Inflammatory macrophage treated with lipopolysaccharide for 1 hour (primary cell): ENCODE measurements around the gene LRRC74B.
"Not testable (repeated sequence)": the region's sequence is repeated elsewhere in the genome, so short reads cannot be mapped to it uniquely, and the experiment has no call there.

Source experiments
- DNase-seq, 2 donors: peaks; one replicate each; pipeline ENCODE4 v3.0.0-alpha.2; 2020 to 2022

The LRRC74B gene

DNA sequence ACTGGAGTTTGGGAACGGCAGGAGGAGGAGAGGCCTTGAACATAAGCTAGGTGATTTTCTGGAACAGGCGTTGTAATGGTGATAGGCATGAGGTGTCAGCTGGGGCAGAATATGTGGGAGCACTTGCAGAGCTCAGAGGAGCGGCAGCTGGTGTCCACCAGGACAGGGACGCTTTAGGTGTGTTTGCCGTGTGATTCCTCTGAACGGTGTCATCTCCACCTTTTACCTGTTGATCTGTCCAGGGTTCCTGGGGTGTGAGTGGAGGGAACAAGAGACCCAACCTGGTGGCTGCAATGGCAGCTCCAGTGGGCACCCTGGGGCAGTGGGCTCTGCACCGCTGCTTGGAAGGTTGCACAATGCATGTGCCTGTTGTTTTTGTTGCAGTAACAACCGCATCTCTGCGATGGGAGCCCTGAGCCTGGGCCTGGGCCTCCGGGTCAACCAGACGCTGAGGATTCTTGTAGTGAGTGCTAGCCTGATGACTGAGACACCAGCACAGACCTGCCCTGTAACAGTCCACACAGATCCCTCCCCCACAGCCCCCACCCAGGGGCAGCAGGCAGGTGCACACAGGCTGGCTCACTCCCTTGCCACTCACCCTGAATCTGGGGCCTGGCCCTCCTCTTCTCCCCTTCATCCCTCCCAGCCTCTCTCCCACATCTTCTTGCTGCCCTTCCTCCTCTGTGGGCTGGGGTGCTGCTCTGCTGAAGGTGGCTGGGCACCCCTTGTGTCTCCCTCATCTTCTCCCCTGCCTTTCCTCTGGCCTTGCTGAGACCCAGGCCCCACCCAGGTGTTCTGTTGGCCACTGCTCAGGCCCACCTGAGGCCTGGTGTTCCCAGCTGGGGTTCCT lies 9.2 kb downstream of the LRRC74B start:
- DNase-seq = no peak

DNA sequence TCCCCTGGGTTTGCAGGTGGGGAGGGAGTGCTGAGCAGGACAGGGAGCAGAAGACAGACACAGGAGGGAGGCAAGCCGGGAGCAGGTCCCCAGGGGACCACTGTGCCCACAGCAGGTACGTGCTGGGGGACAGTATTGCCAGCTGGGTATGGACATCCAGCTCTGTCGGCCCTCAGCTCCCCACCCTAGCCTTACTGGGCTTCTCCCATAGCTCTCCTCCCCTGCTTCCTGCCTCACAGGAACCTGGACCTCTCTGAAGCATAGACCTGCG lies 9.8 kb downstream of the LRRC74B start:
- DNase-seq = no peak

DNA sequence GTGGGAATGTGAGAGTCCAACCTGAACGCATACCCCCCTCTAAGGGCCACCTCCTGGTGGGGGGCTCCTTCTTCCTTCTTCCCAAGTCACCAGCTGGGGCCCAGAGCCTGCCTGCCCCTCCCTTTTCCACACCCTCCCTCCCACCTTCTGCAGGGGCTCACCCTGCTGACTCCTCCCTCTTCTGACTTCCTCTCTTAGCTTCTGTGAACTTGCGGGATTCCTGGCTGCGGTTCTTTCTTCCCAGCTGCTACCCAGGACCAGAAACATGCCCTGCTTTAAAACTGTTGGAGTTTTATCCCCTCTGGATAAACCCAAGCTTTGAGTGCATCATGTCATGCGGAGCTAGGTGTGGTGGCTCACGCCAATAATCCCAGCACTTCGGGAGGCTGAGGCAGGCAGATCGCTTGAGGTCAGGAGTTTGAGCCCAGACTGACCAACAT lies 10.2 kb downstream of the LRRC74B start:
- DNase-seq = peak; percentile 15 to 23

DNA sequence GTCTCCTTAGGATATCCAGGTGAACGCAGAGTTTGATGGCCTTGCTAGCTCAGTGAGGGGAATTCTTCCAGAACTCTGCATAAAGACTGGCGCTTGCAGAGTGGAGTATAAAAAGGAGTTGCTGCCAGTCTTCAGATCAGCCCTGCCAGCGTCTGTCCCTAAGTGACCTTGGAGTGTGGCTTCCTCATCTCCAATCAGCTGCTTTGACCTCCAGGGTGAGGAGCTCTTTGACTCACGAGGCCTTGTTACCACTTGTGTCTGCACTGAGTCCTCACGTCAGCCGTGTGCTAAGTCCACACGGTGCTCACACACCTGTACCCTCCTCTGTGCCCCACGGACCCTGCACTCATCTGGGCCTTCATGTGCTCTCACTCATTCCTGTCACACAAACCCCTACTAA lies 14.6 kb downstream of the LRRC74B start:
- not testable (repeated sequence) for DNase-seq

DNA sequence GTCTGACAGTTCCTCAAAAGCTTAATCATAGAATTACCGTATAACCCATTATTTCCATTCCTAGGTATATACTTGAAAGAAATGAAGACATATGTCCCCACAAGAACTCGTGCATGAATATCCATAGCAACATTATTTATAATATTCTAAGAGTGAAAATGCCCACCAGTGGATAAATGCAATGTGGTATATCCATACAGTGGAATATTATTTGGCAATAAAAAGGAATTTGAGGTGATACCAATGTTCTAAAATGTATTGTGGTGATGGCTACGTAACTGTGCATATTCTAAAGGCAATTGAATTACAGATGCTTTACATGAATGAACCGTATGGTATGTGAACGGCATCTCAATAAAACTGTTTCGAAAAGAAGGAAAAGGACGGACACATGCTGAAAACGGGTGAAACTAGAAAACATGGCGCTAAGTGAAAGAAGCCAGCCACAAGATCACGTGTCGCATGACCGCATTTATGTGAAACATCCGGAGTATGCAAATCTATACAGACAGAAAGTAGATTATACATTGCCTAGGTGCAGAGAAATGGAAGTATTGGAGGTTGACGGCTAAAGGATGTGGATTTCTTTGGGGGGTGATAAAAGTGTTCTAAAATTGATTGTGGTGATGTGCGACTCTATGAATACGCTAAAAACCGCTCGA lies 16.0 kb downstream of the LRRC74B start:
- not testable (repeated sequence) for DNase-seq

DNA sequence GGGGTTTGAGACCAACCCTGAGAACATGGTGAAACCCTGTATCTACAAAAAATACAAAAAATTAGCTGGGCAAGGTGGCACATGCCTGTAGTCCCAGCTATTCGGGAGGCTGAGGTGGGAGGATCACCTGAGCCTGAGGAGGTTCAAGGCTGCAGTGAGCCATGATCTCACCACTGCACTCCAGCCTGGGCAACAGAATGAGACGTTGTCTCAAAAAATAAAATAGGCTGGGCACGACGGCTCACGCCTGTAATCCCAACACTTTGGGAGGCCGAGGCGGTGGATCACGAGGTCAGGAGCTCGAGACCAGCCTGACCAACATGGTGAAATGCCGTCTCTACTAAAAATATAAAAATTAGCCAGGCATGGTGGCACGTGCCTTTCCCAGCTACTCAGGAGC lies 18.7 kb downstream of the LRRC74B start:
- not testable (repeated sequence) for DNase-seq

DNA sequence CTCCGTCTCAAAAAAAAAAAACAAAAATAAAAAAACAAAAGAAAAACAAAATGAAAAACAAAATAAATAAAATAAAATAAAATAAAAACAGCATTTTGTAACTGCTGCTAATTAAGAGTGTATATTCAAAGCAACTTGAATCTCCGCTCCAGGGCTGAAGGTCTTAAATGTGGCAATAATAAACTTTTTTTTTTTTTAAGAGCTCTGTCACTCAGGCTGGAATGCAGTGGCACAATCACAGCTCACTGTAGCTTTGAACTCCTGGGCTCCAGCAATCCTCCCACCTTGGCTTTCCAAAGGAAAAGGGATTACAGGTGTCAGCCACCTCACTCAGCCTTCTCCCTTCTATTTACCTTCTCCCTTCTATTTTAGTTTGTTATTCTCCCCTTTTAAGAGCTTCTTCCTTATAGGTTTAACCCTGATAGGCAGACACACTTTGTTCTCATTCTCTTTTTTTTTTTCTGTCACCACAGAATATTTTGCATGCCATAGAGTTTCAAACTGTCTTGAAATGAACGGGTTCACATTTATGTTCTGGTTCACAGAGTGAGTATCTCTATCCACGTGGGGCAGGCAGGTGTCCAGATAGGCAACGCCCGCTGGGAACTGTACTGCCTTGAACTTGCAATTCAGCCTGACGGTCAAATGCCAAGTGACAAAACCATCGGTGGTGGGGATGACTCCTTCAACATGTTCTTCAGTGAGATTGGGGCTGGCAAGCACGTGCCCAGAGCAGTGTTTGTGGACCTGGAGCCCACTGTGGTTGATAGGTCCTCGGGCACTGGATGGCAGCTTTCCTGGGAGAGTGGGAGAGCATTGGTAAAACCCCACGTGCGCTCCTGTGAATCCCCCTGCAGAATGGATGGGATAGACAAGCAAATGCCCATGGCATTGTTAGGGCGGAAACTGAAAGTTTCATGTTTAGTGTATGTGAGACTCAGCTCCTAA lies 19.4 kb downstream of the LRRC74B start:
- no peak for DNase-seq

DNA sequence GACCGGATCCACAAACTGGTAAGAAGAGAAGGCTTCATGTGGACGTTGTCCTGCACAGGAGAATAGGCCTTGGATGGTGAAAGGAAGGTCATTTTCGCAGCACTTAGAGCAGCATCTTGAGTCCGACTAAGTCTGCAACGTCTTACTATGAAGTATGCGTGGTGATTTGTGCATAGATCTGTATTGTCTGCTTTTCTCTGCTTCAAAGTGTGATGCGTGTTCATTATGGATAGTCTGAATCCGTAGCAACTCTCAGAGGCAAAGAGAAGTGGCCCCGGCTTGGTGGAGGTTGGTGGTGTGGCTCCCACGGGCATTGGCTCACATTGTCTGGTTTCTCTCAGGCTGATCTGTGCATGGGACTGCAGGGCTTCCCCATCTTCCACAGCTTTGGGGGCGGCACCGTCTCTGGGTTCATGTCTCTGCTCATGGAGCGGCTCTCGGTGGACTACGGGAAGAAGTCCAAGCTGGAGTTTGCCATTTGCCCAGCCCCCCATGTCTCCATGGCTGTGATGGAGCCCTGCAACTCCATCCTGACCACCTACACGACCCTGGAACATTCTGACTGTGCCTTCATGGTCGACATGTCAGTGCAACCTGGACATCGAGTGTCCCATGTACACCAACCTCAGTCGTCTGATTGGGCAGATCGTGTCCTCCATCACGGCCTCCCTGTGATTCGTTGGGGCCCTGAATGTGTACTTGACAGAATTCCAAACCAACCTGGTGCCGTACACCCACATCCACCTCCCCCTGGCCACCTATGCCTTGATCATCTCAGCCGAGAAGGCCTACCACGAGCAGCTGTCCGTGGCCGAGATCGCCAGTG lies 21.5 kb downstream of the LRRC74B start:
- DNase-seq = no peak

DNA sequence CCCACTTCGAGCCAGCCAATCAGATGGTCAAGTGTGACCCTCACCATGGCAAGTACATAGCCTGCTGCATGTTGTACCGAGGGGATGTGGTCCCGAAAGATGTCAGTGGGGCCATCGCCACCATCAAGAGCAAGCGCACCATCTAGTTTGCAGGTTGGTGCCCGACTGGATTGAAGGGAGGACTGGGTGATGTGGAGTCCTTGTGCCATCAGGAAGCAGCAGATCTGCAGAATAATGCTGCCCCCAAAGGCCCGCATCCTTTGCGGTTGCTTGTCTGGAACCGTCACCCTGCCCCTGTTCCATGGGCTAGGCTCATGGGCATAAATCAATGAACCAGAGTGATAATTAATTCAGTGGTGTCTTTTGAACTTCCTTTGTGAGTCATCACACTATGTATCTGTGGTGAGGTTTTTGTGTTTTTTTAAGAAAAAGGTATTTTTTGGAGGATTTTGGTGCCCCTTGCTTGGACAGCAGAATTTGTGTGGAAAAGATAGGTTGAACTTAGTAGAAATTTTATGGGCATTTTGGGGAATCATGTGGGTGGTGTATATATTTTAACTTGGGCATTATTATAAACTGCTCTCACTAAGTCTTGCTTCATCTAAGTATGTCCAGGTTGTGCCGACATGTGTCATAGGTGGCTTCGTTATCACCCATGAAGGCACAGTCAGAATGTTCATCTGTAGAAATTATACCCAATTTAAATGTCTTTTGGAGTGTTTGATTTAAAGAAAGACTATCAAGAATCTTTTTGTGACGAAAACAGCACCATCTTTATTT lies 22.3 kb downstream of the LRRC74B start:
- DNase-seq = no peak

DNA sequence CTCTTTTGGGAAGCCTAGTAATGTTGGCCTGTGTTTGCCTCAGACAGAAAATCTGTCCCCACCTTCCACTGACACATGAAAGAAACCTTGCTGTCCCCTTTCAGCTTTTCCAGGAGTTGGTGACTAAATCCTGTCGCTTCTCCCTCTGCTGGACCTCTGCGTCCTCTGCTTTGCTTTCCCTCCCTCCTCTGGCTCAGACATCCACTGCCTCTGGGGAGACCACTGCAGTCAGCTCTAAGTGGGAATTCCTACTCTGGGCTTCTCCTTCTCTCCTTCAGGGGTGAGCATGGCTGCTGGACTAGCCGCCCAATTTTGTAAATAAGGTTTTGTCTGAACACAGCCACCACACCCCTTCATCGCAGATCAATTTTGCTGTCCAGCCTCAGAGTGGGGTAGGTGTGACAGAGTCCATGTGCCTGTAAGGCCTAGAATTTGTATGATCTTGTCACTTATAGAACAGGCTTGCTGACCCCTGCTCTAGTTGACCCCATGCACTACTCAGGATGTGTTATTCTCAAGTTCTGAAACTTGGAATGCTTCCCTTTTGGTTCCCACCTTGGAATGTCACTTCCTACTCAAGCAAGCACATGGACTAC lies 23.0 kb downstream of the LRRC74B start:
- no peak for DNase-seq

DNA sequence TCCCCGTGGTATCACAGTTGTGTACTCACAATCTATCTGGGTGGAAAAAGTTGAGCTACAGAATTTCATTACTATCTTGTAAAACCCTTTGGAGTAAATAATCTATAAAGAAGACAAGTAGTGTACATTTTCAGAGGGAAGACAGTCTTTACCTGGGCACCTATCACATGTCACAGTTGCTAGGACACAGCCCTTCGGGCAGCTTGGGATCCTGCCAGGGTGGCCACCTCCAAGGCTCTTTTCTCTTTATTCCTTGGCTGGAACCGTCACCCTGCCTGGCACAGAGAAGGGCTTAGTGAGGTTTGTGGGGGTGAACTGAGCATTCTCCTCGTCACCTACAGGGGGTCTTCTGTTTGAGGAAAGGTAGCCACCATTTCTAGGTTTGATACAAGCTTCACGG lies 23.6 kb downstream of the LRRC74B start:
- DNase-seq = no peak

DNA sequence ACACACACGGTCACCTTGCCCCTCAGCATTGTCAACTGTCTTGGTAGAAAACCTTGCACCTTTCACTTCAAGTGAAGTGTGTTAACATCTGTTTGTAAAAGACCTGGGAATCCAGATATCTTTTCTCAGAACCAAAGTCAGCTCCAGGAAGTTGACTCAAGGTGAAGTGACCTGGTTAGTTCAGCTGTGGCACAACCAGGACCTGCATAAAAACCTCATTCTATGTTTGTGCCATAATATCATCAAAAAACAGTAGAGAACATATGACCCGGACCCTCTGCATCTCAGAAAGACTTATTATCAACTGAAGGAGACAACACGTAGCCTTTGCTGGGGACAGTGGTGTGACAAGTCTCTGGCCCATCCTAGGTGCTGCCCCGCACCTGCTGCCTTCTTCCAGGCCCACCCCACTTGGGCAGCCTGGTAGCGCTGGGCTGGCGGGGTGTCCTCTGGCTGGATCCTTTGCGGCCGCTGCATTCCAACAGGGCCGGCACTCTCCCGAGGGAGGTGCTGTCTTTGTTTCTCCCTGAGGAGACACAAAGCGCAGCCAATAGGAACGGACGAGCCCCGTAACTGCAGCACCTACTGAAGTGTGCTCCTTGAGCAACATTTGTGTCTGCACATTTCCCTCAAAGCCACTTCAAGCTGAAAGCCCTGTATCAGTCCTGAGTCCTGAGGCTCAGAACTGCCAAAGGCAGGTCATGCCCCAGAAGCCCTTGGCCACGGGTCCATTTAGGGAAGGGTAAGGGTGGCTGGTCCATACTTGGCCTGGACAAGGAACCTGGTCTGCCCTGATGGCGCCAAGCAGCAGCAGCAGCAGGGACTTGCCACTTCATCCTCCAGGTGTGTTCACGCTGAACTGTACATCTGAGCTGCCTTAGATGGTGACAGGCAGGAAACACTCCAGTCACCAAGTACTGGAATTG lies 25.2 kb downstream of the LRRC74B start:
- DNase-seq = no peak

DNA sequence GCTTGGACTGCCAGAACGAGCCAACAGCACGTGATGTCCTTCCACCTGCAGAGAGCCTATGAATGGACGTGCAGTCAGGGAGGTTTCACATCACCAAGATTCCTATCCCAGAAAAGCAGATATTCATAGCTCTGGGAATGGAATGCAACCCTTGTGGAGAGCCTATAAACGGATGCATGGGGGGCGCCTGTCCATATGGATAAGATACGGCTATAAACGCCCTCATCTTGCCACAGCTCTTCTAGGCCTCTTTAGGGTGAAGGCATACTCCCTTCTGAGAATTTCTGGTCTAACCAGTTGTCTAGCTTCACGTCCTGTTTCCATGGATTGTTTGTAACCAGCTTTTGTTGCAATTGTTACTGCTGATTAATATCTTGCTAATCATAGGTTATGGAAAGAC lies 26.1 kb downstream of the LRRC74B start:
- DNase-seq = not testable (repeated sequence)

DNA sequence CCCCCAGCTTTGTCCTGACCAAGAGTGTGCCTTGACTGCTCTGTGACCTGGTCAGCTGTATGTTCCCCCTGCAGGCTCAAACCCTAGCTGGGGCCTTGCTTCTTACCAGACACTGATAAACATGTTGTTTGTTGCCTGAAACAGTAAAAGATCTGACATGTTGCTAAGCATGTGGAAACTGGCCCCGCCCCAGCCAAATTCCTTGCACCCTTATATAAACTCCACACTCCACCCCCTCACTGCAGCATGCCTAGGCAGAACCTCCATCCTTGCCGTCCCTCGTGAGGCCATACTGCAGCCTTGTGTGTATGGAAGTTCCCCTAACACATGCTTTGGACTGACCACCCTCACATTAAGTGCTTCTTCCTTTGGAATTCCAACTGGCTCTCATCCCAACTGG lies 27.3 kb downstream of the LRRC74B start:
- no peak for DNase-seq

DNA sequence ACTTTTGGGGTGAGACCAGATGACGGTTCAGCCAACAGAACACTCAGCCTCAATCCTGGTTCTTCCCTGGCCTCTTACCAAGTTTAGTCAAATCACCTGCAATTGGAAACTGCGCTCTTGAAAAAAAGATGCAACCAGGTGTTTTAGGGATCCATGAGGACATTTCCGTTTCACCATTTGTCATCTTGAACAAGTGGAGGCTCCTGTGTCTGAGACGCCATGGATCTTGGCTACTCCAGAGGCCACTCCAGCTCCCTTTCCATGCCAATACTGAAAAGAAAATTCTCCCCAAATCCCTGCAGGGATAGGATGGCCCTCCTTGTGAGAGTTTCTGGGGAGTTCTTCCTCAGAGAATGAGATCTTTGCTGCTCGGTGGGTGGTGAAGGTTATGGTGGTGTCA lies 27.7 kb downstream of the LRRC74B start:
- no peak for DNase-seq

DNA sequence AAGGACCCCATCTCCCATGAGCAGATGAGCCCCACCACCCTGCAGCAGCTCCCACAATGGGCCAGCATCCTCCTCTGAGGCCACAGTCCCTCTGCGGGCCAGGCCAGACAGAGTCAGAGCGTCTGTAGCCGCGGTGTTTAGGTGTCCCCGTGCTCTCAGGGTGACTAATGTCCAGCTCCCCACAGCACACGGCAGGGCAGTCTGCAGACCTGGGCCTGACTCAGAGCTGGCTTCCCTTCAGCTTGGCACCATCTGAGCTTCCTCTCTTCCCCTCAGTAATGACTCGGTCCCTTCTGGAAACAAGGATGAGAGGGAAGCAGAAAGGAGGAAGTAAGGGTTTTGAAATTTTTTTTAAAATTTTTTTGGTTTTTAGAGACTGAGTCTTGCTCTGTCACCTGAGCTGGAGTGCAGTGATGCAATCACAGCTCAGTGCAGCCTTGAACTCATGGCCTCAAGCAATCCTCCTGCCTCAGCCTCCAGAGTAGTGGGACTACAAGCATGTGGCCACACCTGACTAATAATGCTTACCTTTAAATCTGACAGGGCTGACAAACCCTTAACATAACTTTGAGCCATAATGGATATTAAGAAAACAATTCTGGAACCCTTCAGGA lies 28.5 kb downstream of the LRRC74B start:
- peak; percentile 49 to 81 for DNase-seq

DNA sequence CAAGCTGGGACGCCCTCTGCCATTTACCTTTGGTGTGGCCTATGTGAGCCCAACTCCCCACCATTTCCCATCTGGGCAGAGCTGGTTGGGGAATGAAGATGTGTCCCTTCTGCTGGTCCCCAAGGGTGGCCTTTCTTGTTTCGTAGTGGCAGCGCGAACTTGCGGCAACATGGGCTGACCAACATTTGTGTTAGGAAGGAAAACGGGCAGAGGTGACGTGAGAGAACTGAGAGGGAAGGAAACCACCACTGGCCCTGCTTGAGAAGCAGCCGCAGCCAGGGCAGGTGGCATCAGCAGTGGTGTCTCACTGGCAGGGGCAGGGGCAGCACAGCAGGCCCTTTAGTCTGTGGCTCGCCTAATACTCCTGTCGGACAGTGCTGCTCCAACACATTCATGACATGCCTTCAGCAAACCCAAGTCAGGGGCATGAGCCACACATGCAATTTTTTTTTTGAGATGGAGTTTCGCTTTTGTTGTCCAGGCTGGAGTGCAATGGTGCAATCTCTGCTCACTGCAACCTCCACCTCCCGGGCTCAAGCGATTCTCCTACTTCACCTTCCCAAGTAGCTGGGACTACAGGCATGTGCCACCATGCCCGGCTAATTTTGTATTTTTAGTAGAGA lies 29.9 kb downstream of the LRRC74B start:
- no peak for DNase-seq

DNA sequence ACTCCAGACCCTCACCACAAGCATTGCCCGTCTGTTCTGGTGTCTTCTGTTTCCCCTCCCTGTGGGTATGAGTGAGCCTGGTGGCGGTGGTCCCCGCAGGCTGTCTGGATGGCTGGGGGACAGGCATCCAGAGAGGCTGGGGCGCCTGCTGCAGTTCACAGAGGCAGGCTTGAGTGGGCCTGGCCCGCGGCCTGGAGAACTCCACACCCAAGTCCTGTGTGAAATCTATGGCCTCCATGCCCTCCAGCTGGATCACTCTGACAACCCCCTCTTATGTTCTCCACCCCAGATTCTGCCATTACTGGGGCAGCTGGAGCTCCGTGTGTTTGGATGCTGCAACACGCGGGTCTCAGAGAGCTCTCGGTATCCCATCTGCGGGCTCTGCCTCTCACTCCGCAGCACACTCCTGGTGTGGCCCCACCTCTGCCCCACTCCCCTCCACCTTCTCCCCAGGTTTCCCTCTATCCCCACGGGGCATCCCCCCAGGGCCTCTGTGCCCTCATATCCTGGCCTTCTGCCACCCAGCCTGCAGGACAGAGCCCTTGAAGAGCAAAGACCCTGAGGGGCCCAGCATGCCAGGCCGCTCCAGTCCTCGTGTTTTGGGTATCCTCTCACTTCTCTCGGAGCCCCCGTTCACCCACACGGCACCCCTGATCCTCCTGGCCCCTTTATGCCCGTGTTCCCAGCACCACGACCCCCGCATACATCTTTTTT lies 31.3 kb downstream of the LRRC74B start:
- DNase-seq = no peak
